Endothelial cell of umbilical vein (primary cell): Measurements from ENCODE around the gene REC8.

Experiments
- CTCF ChIP-seq, 2 donors: IDR thresholded peaks; 1 replicate in 1 of 2; 2 replicates in 1 of 2; pipeline ENCODE4 v1.5.1; 2011; ENCODE audit warnings: low read length in 2 of 2, mild to moderate bottlenecking in 2 of 2, moderate library complexity in 2 of 2, control low read depth in 1 of 2, inconsistent platforms in 1 of 2, low read depth in 1 of 2; ENCODE audit not compliant: insufficient read depth in 1 of 2; ENCODE audit errors: extremely low read depth in 1 of 2
- EZH2 ChIP-seq: IDR thresholded peaks from 2 replicates; pipeline ENCODE4 v1.6.1; 2012; ENCODE audit warnings: borderline replicate concordance, low read depth, mild to moderate bottlenecking, moderate library complexity, low read length, inconsistent platforms; ENCODE audit not compliant: severe bottlenecking
- FOS ChIP-seq: IDR thresholded peaks from 2 replicates; pipeline ENCODE4 v1.6.1; 2011; ENCODE audit warnings: mild to moderate bottlenecking, low read length, moderate library complexity, borderline replicate concordance; ENCODE audit not compliant: insufficient read depth
- GATA2 ChIP-seq: IDR thresholded peaks from 2 replicates; pipeline ENCODE4 v1.7.0; 2011; ENCODE audit warnings: low read depth, mild to moderate bottlenecking, moderate library complexity, mixed read lengths, low read length; ENCODE audit not compliant: insufficient read length, insufficient read depth
- JUN ChIP-seq: IDR thresholded peaks from 2 replicates; pipeline ENCODE4 v1.6.1; 2011; ENCODE audit warnings: borderline replicate concordance, low read depth; ENCODE audit not compliant: insufficient read length, insufficient read depth
- MAX ChIP-seq: IDR thresholded peaks from 2 replicates; pipeline ENCODE4 v1.6.1; 2011; ENCODE audit not compliant: insufficient read depth, insufficient read length
- MYC ChIP-seq: IDR thresholded peaks from one replicate; pipeline ENCODE4 v1.6.1; 2011; ENCODE audit warnings: mild to moderate bottlenecking, low read depth, low read length
- POLR2A ChIP-seq: IDR thresholded peaks from 2 replicates; pipeline ENCODE4 v1.6.1; 2012; ENCODE audit warnings: low read depth, mild to moderate bottlenecking, control low read depth, low read length
- POLR2AphosphoS5 ChIP-seq: IDR thresholded peaks from 2 replicates; pipeline ENCODE4 v1.6.1; 2012; ENCODE audit warnings: low read depth, mild to moderate bottlenecking, control low read depth, low read length, moderate library complexity; ENCODE audit not compliant: insufficient read depth

- TF ChIP-seq CTCF (IDR thresholded peaks at IDR 0.05; ENCODE audit: extremely low read depth in 1 of 2, insufficient read depth in 1 of 2, low read depth in 1 of 2, low read length in 2 of 2) (no peak), EZH2 (no peak), JUN (no peak), POLR2A (no peak), POLR2AphosphoS5 (no peak), FOS (no peak), MYC (no peak), MAX (no peak), GATA2 (no peak)
Observed at GRCh38 chr14:24143511-24143910, 28.4 kb upstream of the REC8 start.
